Panc1 (cell line): ENCODE measurements around the gene GNAQ. TPM values are rescaled to one million over a fixed set of nuclear protein-coding genes. Genes with fewer than 3 reads are reported as not detected.
"Not testable (repeated sequence)": the region's sequence is repeated elsewhere in the genome, so short reads cannot be mapped to it uniquely, and the experiment has no call there.

Experiments
- ATAC-seq: fragments of 200-7000 bp; cut with Tn5 transposase; 2 replicates; pipeline ENCODE4 v1.9.1; 2020; ENCODE audit warnings: mild to moderate bottlenecking, moderate library complexity
- BruUV-seq: library from RNA; stranded (reverse); fragments of 400-500 nt; replicated peaks from 2 replicates; lab custom pipeline; 2021; lab: Mats Ljungman, UMichigan
- CTCF ChIA-PET: fragments of 300-600 bp; sonication (Branson Sonifier 250); formaldehyde crosslinking; loops from one replicate; lab custom pipeline; 2022; ENCODE audit warnings: antibody characterized with exemption; lab: Charles Lee
- POLR2A ChIA-PET: fragments of 300-600 bp; sonication (Branson Sonifier 250); formaldehyde crosslinking; loops from one replicate; lab custom pipeline; 2022; ENCODE audit warnings: antibody characterized with exemption; lab: Charles Lee
- DNase-seq: peaks from one replicate; pipeline ENCODE4 v3.0.0-alpha.2; 2010; ENCODE audit warnings: low read depth, low spot score
- H3K27ac ChIP-seq: 2 replicates; pipeline ENCODE4 v1.5.1; 2011; ENCODE audit warnings: mild to moderate bottlenecking, low read length, inconsistent platforms
- H3K27me3 ChIP-seq: fragments of 200-500 bp; sonication (Bioruptor generic); 2 replicates; pipeline ENCODE4 v1.6.0; 2014; ENCODE audit warnings: low read length, inconsistent platforms; ENCODE audit not compliant: control insufficient read depth, insufficient read depth
- H3K36me3 ChIP-seq: fragments of 200-500 bp; sonication (Bioruptor generic); 2 replicates; pipeline ENCODE4 v1.5.1; 2014; ENCODE audit warnings: inconsistent platforms, mild to moderate bottlenecking, low read length, moderate library complexity; ENCODE audit not compliant: control insufficient read depth, insufficient read depth
- H3K4me1 ChIP-seq: 2 replicates; pipeline ENCODE4 v1.5.1; 2011; ENCODE audit warnings: inconsistent platforms, mild to moderate bottlenecking, low read length, moderate library complexity; ENCODE audit not compliant: control insufficient read depth, insufficient read depth
- H3K4me3 ChIP-seq, 2 experiments: 2 replicates each; pipeline ENCODE4 v1.5.1; 2011 to 2012; ENCODE audit warnings: low read depth in 2 of 2, low read length in 2 of 2, mild to moderate bottlenecking in 2 of 2, inconsistent platforms in 1 of 2, moderate library complexity in 1 of 2
- H3K9me3 ChIP-seq: fragments of 200-500 bp; sonication (Bioruptor generic); 2 replicates; pipeline ENCODE4 v1.5.1; 2014; ENCODE audit warnings: low read depth, mild to moderate bottlenecking, inconsistent platforms, low read length, moderate library complexity; ENCODE audit not compliant: control insufficient read depth, insufficient read depth
- TCF7L2 ChIP-seq: IDR thresholded peaks from 2 replicates; pipeline ENCODE4 v1.6.1; 2011; ENCODE audit warnings: mild to moderate bottlenecking, low read depth, low read length, inconsistent platforms
- in situ Hi-C: cut with HindIII; loops from 2 replicates; pipeline ENCODE4 v1.10.0; 2016; ENCODE audit warnings: low sequenced_read_pairs, low pct_unique_long_range_greater_than_20kb
- intact Hi-C: fragments of 100-400 bp; cut with micrococcal nuclease; formaldehyde crosslinking; loops from one replicate; pipeline ENCODE4 v1.10.0; 2022; ENCODE audit not compliant: unreplicated experiment
- total RNA-seq: library from RNA; stranded (reverse); gene quantifications from one replicate; pipeline ENCODE4 v1.2.1, GENCODE V29; 2021; ENCODE audit not compliant: unreplicated experiment
- TF ChIP-seq, protein P1 (sequence below), 2 experiments: IDR thresholded peaks; 2 replicates each; pipeline ENCODE4 v1.6.1; 2011 to 2012; ENCODE audit warnings: low read depth in 2 of 2, control low read depth in 1 of 2, low read length in 1 of 2, mild to moderate bottlenecking in 1 of 2, moderate library complexity in 1 of 2; ENCODE audit not compliant: insufficient read depth in 1 of 2
- TF ChIP-seq, protein P2 (sequence below): fragments of 450-650 bp; IDR thresholded peaks from 2 replicates; pipeline ENCODE4 v1.5.1; 2017; ENCODE audit warnings: mild to moderate bottlenecking

Gene GNAQ
- total RNA-seq, 1 experiment from 2014 or later, result 34.5 TPM

DNA sequence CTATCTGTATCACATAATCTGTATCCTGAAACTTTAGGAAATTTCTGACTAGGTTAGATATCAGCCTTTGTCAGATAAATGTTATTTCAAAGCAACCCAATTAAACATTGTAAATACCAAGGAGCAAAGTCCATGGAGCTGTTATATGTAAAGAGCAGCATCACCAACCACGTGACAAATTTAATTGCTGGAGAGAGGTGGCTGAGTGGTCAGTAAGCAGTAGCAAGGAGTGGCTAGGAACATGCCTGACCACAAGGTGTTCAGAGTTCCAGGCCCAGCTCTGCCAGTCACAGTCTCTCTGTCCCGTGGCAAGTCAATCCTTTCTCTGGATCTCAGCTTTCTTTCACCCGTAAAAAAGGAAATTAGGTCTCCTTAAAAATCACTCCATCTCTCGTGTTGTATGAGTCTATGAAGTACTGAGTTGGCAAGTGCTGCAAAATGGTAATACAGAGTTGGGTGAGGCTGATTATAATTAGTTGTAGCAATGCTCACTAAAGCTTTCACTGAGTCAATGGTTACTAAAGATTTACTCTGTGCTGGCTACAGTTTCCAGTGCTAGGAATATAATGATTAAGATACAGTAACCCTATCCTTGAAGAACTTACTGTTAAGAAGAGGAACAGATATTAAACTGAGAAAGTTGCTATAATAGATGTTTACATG lies 166.1 kb downstream of the GNAQ start:
- DNase-seq (no peak), ATAC-seq (no peak)
- Histone ChIP-seq H3K27me3 (no peaks in the 10 kb centered on the region), H3K36me3 (no peaks in the 10 kb centered on the region), H3K4me3 (no peak overlapping the region), H3K9me3 (no peaks in the 10 kb centered on the region), H3K27ac (no peak overlapping the region), H3K4me1 (no peaks in the 10 kb centered on the region)
- TF ChIP-seq, protein P1, sequence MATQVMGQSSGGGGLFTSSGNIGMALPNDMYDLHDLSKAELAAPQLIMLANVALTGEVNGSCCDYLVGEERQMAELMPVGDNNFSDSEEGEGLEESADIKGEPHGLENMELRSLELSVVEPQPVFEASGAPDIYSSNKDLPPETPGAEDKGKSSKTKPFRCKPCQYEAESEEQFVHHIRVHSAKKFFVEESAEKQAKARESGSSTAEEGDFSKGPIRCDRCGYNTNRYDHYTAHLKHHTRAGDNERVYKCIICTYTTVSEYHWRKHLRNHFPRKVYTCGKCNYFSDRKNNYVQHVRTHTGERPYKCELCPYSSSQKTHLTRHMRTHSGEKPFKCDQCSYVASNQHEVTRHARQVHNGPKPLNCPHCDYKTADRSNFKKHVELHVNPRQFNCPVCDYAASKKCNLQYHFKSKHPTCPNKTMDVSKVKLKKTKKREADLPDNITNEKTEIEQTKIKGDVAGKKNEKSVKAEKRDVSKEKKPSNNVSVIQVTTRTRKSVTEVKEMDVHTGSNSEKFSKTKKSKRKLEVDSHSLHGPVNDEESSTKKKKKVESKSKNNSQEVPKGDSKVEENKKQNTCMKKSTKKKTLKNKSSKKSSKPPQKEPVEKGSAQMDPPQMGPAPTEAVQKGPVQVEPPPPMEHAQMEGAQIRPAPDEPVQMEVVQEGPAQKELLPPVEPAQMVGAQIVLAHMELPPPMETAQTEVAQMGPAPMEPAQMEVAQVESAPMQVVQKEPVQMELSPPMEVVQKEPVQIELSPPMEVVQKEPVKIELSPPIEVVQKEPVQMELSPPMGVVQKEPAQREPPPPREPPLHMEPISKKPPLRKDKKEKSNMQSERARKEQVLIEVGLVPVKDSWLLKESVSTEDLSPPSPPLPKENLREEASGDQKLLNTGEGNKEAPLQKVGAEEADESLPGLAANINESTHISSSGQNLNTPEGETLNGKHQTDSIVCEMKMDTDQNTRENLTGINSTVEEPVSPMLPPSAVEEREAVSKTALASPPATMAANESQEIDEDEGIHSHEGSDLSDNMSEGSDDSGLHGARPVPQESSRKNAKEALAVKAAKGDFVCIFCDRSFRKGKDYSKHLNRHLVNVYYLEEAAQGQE (IDR thresholded peaks at IDR 0.05; ENCODE audit: insufficient read depth in 1 of 2, low read depth in 2 of 2, low read length in 1 of 2), result no peak
- TF ChIP-seq, protein P2, sequence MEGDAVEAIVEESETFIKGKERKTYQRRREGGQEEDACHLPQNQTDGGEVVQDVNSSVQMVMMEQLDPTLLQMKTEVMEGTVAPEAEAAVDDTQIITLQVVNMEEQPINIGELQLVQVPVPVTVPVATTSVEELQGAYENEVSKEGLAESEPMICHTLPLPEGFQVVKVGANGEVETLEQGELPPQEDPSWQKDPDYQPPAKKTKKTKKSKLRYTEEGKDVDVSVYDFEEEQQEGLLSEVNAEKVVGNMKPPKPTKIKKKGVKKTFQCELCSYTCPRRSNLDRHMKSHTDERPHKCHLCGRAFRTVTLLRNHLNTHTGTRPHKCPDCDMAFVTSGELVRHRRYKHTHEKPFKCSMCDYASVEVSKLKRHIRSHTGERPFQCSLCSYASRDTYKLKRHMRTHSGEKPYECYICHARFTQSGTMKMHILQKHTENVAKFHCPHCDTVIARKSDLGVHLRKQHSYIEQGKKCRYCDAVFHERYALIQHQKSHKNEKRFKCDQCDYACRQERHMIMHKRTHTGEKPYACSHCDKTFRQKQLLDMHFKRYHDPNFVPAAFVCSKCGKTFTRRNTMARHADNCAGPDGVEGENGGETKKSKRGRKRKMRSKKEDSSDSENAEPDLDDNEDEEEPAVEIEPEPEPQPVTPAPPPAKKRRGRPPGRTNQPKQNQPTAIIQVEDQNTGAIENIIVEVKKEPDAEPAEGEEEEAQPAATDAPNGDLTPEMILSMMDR, result no peak
- TF ChIP-seq TCF7L2, result no peak
- ChIA-PET POLR2A (no interaction called here), CTCF (no interaction called here)
- BruUV-seq, result no TSS peak
- intact Hi-C loops (no loop called here), in situ Hi-C loops (no loop called here)

DNA sequence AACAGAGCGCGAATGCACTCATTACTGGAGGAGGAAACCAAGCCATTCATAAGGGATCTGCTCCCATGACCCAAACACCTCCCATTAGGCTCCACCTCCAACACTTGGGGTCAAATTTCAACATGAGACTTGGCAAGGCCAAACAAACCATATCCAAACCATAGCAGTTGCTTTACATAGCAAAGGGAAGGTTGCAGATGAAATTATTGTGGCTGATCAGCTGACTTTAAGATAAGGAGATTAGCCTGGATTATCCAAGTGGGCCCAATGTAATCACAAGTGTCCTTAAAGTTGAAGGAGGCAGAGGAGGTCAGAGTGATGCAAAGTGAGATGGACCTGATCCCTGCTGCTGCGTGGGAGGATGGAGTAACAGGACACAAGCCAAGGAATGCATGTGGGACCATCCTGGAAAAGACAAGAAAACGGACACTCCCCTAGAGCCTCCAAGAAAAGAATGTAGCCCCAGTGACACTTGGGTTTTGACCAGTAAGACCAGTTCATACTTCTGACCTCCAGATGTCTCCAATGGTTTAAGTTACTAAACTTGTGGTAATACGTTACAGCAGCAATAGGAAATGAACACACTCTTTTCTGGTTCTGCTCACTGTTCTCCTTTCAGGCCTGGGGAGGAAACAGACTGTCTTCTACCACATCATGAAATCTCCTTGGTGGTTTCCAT lies 167.3 kb downstream of the GNAQ start:
- no peaks in the 10 kb centered on the region for H3K36me3 ChIP-seq
- POLR2A ChIA-PET, result no interaction called here
- no peaks in the 10 kb centered on the region for H3K27me3 ChIP-seq
- no peaks in the 10 kb centered on the region for H3K4me1 ChIP-seq
- no peak overlapping the region for H3K27ac ChIP-seq
- intact Hi-C loops (no loop called here), in situ Hi-C loops (no loop called here)
- no peak for DNase-seq
- BruUV-seq, result no TSS peak
- H3K9me3 ChIP-seq, result no peaks in the 10 kb centered on the region
- ATAC-seq, result no peak
- TF ChIP-seq, protein P2, result 0 out of 2 replicates have a peak, but pooled peaks have one; percentile 7
- TF ChIP-seq TCF7L2, result no peak
- no peak overlapping the region for H3K4me3 ChIP-seq
- CTCF ChIA-PET, result no interaction called here

DNA sequence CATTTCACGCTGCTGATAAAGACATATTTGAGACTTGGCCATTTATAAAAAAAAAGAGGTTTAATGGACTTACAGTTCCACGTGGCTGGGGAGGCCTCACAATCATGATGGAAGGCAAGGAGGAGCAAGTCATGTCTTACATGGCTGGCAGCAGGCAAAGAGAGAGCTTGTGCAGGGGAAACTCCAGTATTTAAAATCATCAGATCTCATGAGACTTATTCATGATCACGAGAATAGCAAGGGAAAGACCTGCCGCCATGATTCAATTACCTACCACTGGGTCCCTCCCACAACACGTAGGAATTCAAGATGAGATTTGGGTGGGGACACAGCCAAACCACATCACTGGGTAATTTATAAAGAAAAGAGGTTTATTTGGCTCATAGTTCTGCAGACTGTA lies 168.0 kb downstream of the GNAQ start:
- intact Hi-C loops, in situ Hi-C loops: not testable (repeated sequence)

DNA sequence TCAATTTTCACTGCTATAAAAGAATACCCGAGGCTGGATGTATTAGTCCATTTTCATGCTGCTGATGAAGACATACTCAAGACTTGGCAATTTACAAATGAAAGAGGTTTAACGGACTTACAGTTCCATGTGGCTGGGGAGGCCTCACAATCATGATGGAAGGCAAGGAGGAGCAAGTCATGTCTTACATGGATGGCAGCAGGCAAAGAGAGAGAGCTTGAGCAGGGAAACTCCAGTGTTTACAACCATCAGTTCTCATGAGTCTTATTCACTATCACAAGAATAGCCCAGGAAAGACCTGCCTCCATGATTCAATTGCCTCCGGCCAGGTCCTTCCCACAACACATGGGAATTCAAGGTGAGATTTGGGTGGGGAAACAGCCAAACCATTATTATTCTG lies 170.7 kb downstream of the GNAQ start:
- H3K4me1 ChIP-seq, in situ Hi-C loops, H3K27ac ChIP-seq, H3K36me3 ChIP-seq, BruUV-seq, intact Hi-C loops, H3K27me3 ChIP-seq, POLR2A ChIA-PET, H3K4me3 ChIP-seq, ATAC-seq, H3K9me3 ChIP-seq, CTCF ChIA-PET, DNase-seq: not testable (repeated sequence)

More for the DNA sequence above, 168.0 kb downstream of the GNAQ start:
- H3K9me3 ChIP-seq, ATAC-seq, DNase-seq, H3K36me3 ChIP-seq, H3K4me3 ChIP-seq, CTCF ChIA-PET, H3K4me1 ChIP-seq, POLR2A ChIA-PET, H3K27ac ChIP-seq, H3K27me3 ChIP-seq, BruUV-seq: not testable (repeated sequence)
